Stimulated activated naive CD4-positive, alpha-beta T cell (primary cell): ENCODE measurements around the gene HCRTR1.

ENCODE experiments used
- DNase-seq, 6 experiments: peaks; one replicate each; lab custom pipeline; 2025; lab: John Stamatoyannopoulos, UW

Gene HCRTR1

DNA sequence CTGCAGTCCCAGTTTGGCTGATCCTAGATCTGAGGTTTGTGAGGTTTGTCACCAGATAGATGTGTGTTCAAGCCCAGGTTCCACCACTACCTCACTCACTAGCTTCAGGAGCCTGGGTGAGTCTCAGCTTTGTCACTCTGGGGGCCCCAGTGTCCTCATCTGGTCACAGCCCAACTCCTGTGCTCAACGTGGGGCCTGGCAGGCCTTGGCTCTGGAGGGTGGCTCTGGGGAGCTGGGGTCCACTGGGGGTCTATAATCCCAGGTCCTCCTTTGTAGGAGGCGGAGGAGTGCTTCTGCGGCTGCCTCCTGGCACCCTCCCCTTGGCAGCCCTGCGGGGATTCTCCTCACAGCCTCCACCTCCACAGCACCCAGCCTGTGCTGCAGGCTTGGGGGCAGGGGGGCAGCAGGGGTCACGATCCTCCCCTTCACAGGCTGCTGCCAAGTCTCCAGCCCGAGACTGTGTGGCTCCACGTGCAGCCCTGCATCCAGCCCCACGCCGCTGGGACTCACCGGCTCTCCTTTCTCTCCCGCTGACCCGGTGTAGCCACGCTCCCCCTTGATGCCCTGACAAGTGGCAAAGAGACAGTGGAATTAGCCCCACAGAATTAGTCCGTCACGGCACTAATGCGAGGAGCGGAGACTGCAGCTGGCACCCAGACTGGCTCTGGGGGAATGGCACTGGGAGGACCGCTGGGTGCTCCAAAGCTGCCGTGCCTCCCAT lies 49.7 kb downstream of the HCRTR1 start:
- no peak for DNase-seq

DNA sequence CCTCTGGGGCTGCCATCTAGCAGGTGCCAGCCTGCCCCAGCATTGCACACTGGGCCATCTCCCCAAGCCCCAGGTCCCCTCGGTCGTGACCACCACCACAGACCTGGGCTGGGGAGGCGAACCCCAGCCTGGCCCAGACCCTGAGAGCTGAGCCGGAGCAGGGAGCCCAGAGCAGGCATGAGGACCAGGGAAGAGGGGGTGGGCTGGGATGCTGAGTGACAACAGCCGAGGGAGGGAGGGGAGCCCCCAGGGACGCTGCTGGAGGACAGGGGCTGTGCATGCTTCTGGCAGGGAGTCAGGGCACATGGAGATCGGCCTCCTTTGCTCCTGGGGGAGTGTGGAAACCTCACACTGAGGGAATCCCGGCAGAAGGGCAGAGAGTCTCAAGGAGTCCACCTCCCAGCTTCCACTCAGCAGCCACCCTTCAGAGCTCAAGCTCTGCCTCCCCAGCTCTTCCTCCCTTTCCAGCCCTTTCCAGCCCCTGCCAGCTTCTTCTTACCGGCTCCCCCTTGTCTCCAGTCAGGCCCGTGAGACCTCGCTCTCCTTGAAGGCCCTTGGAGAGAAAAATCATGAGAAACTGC lies 50.9 kb downstream of the HCRTR1 start:
- no peak for DNase-seq

DNA sequence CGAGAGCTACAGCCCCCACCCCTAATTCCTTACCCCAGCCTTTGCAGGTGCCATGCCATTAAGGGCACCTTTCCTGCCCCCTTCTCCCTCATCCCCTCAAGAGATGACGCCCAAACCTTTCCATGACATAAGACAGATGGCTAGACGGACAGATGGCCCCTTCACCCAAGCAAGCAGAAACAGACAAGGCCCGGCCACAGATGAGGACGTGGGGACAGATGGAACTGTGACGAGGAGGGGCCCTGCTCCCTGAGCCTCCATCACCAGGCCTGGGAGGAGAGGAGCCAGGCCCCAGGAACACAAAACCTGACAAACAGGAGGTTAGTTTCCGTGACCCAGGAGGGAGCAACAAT lies 51.9 kb downstream of the HCRTR1 start:
- no peak for DNase-seq

DNA sequence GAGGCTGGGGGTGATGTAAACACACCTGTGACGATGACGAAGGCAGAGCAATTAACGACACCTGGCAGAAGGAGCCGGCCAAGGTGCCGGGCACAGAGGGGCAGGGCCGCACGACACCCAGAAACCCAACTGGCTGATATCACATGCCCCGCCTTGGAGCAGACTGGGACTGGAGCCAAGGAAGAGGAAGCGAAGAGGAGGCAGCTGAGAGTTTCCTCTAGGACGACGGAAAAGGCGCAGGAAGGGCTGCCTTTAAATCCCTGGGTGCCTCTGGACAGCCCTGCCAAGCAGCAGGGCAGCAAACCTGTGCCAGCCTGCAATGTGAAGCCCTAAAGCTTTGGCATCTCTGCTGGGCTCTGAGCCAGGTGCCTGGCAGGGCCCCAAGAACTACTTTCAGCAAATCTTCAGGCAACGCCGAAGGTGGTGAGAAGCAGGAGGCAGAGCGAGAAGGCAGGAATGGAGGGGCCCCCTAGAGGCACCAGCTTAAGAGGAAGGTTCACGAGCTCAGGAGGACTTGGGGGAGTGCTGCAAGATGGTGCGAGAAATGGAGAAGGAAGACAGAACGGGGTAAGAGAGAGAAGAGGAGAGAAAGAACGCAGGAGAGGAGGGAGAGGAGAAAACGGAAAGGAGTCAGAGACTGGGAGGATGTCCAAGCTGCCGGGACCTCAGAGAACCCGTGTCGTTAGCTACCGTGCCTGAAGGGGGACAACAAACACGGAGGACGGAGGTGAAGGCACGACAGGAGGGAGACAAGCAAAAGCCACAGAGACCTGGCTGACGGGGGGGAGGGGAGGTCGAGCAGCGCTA lies 52.5 kb downstream of the HCRTR1 start:
- DNase-seq: peak in 5 of 6 experiments; percentile 13 to 59 (median 32)

DNA sequence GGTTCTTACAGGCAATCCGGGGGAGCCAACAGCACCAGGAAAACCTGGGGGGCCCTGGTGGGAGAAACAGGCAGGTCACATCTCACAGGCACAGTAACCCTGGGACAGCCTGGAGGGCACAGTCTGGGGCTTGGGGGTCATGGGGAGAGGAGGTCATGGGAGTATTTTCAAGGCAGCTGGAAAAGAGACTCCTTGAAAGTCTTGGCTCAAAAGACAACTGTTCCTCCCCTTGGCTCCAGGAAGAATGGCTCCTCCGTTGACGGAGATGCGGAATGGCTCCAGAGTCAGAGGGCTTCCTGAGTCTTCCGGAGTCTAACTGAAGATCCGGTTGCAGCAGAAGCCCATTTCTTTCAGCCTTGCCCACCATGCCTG lies 53.1 kb downstream of the HCRTR1 start:
- no peak for DNase-seq

DNA sequence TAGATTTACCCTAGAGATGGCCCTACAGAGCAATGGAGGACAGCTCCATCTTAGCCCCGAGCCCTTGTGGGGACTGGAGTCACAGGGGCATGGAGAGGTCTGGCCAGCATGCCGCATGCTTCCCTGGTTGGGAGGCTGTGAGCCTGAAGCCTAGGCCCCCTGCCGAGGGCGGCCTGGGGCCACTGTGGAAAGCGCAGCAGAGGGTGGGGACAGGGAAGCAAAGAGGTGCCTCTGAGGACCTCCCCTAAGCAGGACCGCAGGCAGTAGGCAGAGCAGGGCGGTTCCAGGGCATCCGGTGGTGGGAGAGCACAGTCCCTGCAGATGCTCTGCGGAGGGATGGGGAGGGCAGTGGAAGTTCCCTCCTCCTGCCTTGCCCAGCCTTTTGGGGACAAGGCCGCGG lies 53.7 kb downstream of the HCRTR1 start:
- no peak for DNase-seq

DNA sequence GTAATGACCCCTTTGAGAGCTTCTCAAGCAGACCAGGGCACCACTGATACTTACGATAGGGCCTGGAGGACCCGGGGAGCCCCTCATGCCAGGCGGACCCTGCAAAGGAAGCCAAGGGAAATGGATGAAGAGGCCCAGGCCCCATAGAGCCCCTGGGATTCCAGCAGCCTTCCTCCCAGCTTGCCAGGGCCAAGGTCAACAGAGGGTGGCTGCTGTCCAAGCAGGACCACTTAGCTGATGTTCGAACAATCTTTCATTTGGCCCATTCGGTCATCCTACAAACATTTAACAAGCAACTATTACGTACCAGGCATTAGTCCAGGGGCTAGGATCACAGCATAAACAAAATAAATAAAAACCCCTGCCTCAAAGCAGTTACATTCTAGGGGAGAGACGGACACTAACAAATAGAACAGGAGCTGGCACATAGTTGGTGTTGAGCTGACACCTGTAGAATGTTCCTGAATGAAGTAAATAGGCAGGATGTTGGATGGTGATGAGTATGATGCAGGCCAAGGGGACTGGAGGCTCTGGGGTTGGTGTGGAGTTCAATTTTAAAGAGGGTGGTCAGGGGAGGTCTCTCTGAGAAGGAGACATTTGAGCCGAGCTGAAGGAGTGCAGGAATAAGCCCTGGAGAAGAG lies 54.2 kb downstream of the HCRTR1 start:
- no peak for DNase-seq

DNA sequence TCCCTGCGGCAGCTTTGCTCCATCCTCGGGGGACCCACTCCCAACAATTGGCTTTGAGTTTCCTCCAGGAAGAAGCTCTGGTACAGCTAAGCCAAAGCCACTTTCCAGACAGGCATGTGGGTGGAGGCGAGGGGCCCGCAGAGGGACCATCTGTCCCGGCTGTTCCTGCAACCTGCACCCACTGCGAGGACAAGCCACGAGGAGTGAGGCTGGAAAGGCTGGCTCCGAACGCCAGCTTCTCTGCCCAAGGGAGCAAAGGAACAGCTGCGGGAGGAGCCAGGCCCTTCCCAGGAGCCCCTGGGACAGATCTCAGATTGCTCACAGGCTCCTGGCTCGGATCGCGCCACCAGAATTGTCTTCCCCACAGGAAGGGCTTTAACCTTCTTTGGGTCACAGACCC lies 55.5 kb downstream of the HCRTR1 start:
- DNase-seq: no peak

DNA sequence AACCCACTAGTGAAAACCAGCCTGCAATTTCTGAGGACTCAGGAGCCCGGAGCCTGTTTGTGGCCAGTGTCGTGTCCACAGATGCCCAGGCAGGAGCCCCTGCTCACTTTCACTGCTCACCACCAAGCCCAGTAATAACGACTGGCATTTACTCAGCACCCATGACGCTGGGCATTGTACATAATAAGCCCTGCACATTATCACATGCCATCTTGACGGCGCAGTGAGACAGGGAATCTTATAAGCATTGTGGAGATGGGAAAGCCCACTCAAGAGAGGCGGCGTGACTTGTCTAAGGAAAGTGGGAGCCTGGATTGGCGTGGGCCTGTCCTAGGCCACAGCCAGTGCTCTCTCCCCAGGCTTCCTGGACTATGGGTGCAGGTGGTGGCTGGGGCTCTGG lies 55.9 kb downstream of the HCRTR1 start:
- no peak for DNase-seq

DNA sequence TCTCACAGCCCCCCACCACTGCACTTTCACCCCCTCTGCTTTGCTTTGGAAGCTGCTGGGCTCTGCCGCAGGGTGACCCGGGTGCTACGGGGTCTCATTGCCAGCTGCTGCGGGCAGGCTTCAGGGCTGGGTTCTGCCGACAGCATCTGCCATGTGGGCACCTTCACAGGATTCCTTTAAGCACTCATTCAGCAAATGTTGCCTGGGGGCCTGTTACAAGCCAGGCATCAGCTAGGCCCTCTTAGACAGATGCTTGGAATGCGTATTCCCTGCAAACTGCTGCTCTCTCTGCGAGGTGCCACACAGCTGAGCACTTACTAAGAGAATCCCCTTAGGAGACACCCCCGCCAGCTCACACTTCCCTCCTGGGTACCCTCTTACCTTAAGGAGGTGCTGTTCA lies 57.1 kb downstream of the HCRTR1 start:
- DNase-seq: no peak

DNA sequence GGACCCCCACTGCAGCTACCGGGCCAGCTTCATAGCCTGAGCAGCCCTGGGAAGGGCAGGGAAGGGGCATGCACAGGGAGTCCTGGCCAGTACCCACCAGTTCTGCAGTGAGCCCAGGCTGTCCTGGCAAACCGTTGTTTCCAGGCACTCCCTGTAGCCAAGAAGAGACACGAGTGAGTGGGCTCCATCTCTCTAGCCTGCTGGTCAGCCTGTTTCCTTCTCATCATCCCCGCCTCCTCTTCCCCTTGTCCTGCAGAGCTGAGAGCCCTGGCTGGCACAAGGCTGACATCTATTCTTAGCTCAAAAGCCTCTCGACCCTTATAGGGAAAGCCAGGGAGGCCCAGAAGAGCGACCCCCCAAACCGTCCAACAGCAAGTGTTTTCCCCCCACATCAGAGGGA lies 57.7 kb downstream of the HCRTR1 start:
- DNase-seq: no peak

DNA sequence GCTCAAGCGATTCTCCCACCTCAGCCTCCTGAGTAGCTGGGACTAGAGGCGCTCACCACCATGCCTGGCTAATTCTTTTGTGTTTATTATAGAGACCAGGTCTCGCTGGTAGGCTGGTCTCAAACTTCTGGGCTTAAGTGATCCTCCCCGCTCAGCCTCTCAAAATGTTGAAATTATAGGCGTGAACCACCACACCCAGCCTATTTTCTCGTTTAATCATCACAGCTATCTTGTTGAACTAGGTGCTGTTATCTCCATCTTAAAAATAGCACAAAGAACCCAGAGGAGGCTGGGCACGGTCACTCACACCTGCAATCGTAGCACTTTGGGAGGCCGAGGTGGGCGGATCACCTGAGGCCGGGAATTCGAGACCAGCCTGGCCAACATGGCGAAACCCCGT lies 58.3 kb downstream of the HCRTR1 start:
- no peak for DNase-seq
